ENCODE results near the gene COL11A2.

The COL11A2 gene

GRCh38 chr6:33213166-33213988 is 21.1 kb upstream of the COL11A2 start:
- H3K9me3 ChIP-seq (ENCODE audit: severe bottlenecking): no peaks in the 10 kb centered on the region
- peaks cover 30% of the 10 kb centered on the region for H3K36me3 ChIP-seq
- H3K4me3 ChIP-seq (ENCODE audit: low read depth, low read length): peak overlapping the region; percentile 55
- no peak overlapping the region for H3K27ac ChIP-seq
- no peaks in the 10 kb centered on the region for H3K27me3 ChIP-seq (ENCODE audit: insufficient read depth, low read depth, severe bottlenecking)
- peak; percentile 50 for DNase-seq
- TF ChIP-seq, protein P1, sequence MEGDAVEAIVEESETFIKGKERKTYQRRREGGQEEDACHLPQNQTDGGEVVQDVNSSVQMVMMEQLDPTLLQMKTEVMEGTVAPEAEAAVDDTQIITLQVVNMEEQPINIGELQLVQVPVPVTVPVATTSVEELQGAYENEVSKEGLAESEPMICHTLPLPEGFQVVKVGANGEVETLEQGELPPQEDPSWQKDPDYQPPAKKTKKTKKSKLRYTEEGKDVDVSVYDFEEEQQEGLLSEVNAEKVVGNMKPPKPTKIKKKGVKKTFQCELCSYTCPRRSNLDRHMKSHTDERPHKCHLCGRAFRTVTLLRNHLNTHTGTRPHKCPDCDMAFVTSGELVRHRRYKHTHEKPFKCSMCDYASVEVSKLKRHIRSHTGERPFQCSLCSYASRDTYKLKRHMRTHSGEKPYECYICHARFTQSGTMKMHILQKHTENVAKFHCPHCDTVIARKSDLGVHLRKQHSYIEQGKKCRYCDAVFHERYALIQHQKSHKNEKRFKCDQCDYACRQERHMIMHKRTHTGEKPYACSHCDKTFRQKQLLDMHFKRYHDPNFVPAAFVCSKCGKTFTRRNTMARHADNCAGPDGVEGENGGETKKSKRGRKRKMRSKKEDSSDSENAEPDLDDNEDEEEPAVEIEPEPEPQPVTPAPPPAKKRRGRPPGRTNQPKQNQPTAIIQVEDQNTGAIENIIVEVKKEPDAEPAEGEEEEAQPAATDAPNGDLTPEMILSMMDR (IDR thresholded peaks at IDR 0.05; ENCODE audit: low read depth, low read length): no peak

DNA sequence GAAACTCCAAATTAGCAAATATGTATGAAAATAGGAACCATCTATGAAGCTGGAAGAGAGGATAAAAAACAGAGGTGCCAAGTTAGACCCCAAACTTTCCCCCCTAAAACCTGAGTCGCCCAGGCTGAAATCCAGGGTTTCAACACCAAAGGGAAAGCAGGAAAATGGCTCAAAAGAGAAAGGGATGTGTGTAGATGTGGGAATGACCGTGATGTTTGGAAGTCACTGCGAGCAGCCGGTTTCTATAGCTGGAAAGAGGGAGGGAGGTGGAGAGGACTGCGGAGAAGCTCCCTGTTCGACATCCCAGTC is 20.5 kb upstream of the COL11A2 start:
- H3K4me3 ChIP-seq (ENCODE audit: low read depth, low read length): peak overlapping the region; percentile 55
- H3K27me3 ChIP-seq (ENCODE audit: insufficient read depth, low read depth, severe bottlenecking): no peaks in the 10 kb centered on the region

GRCh38 chr6:33211666-33212422 is 19.6 kb upstream of the COL11A2 start:
- Histone ChIP-seq H3K36me3 (peaks cover 34% of the 10 kb centered on the region), H3K4me3 (ENCODE audit: low read depth, low read length) (no peak overlapping the region), H3K27ac (no peak overlapping the region), H3K27me3 (ENCODE audit: insufficient read depth, low read depth, severe bottlenecking) (no peaks in the 10 kb centered on the region), H3K9me3 (ENCODE audit: severe bottlenecking) (no peaks in the 10 kb centered on the region)
- DNase-seq: peak; percentile 73
- TF ChIP-seq, protein P1 (IDR thresholded peaks at IDR 0.05; ENCODE audit: low read depth, low read length): peak; percentile 52

More for the DNA sequence above, 20.5 kb upstream of the COL11A2 start:
- TF ChIP-seq, protein P1 (IDR thresholded peaks at IDR 0.05; ENCODE audit: low read depth, low read length): no peak
- no peak overlapping the region for H3K27ac ChIP-seq
- peaks cover 34% of the 10 kb centered on the region for H3K36me3 ChIP-seq
- DNase-seq: no peak
- H3K9me3 ChIP-seq (ENCODE audit: severe bottlenecking): no peaks in the 10 kb centered on the region

- H3K27me3 ChIP-seq (ENCODE audit: insufficient read depth, low read depth, severe bottlenecking): no peaks in the 10 kb centered on the region
- H3K4me3 ChIP-seq (ENCODE audit: low read depth, low read length): no peak overlapping the region
- H3K9me3 ChIP-seq (ENCODE audit: severe bottlenecking): no peaks in the 10 kb centered on the region
- DNase-seq: no peak
- H3K36me3 ChIP-seq: peaks cover 34% of the 10 kb centered on the region
- H3K27ac ChIP-seq: no peak overlapping the region
- TF ChIP-seq, protein P1 (IDR thresholded peaks at IDR 0.05; ENCODE audit: low read depth, low read length): no peak
Measured at GRCh38 chr6:33211136-33211535, 18.9 kb upstream of the COL11A2 start.

GRCh38 chr6:33209856-33210255 is 17.6 kb upstream of the COL11A2 start:
- TF ChIP-seq, protein P1 (IDR thresholded peaks at IDR 0.05; ENCODE audit: low read depth, low read length): no peak
- no peak overlapping the region for H3K4me3 ChIP-seq (ENCODE audit: low read depth, low read length)
- H3K9me3 ChIP-seq (ENCODE audit: severe bottlenecking): no peaks in the 10 kb centered on the region
- no peaks in the 10 kb centered on the region for H3K27me3 ChIP-seq (ENCODE audit: insufficient read depth, low read depth, severe bottlenecking)
- H3K27ac ChIP-seq: no peak overlapping the region
- H3K36me3 ChIP-seq: peaks cover 34% of the 10 kb centered on the region
- DNase-seq: no peak
